Hepatocyte (in vitro differentiated cells): ENCODE data around the gene SH3RF1.

Experiments
- CTCF ChIP-seq: fragments of 200-600 bp; sonication (generic); IDR thresholded peaks from 2 replicates; pipeline ENCODE4 v1.5.1; 2016; ENCODE audit warnings: antibody characterized with exemption, mild to moderate bottlenecking; ENCODE audit not compliant: poor library complexity
- EZH2 ChIP-seq: fragments of 200-600 bp; sonication (generic); IDR thresholded peaks from 2 replicates; pipeline ENCODE4 v1.6.1; 2016; ENCODE audit warnings: antibody characterized with exemption, mild to moderate bottlenecking, borderline replicate concordance

- TF ChIP-seq CTCF (no peak), EZH2 (no peak)
These were observed 21.4 kb downstream of the SH3RF1 start for GRCh38 chr4:169249214-169249973.
